H1 (cell line): Measurements from ENCODE around the gene CLCF1. TPM values are rescaled to one million over a fixed set of nuclear protein-coding genes. Genes with fewer than 3 reads are reported as not detected.

ENCODE experiments used
- CTCF ChIA-PET: fragments of 300-600 bp; sonication (Branson Sonifier 250); formaldehyde crosslinking; loops from one replicate; lab custom pipeline; 2021; ENCODE audit not compliant: partially characterized antibody; lab: Charles Lee
- POLR2A ChIA-PET: fragments of 300-600 bp; sonication (Branson Sonifier 250); formaldehyde crosslinking; loops from one replicate; lab custom pipeline; 2021; ENCODE audit warnings: inconsistent platforms; ENCODE audit not compliant: partially characterized antibody; lab: Charles Lee
- DNase-seq, 2 experiments: peaks; one replicate each; pipeline versions ENCODE4 v3.0.0 to v3.0.0-alpha.2; 2010 to 2022; ENCODE audit warnings: low spot score in 2 of 2, low read depth in 1 of 2, mixed read lengths in 1 of 2
- FAIRE-seq: peaks from 2 replicates; lab custom pipeline; 2011; peaks lifted over from hg19 to GRCh38; lab: Jason Lieb, UNC
- H2AFZ ChIP-seq: 2 replicates; pipeline ENCODE4 v1.8.1; 2012; ENCODE audit warnings: low read length, inconsistent platforms
- H2AK5ac ChIP-seq: 2 replicates; pipeline ENCODE4 v1.6.1; 2013; ENCODE audit warnings: low read depth, low read length
- H2BK120ac ChIP-seq: replicated peaks from 2 replicates; pipeline ENCODE3; 2013; ENCODE audit warnings: low read depth, low read length, inconsistent platforms
- H2BK12ac ChIP-seq: 2 replicates; pipeline ENCODE4 v1.6.1; 2013; ENCODE audit warnings: low read depth, low read length
- H2BK15ac ChIP-seq: 2 replicates; pipeline ENCODE4 v1.6.1; 2013; ENCODE audit warnings: low read length
- H2BK20ac ChIP-seq: 2 replicates; pipeline ENCODE4 v1.6.1; 2013; ENCODE audit warnings: low read length
- H2BK5ac ChIP-seq: 2 replicates; pipeline ENCODE4 v1.6.1; 2013; ENCODE audit warnings: low read depth, low read length
- H3K14ac ChIP-seq: 2 replicates; pipeline ENCODE4 v1.6.1; 2013; ENCODE audit warnings: inconsistent platforms; ENCODE audit not compliant: insufficient read length
- H3K18ac ChIP-seq: 2 replicates; pipeline ENCODE4 v1.6.1; 2013; ENCODE audit warnings: low read length; ENCODE audit errors: extremely low read depth
- H3K23ac ChIP-seq: 2 replicates; pipeline ENCODE4 v1.6.1; 2013; ENCODE audit warnings: inconsistent platforms; ENCODE audit not compliant: insufficient read length
- H3K23me2 ChIP-seq: 2 replicates; pipeline ENCODE4 v1.6.1; 2013; ENCODE audit warnings: low read depth, low read length
- H3K27ac ChIP-seq: 2 replicates; pipeline ENCODE4 v1.6.1; 2011; ENCODE audit warnings: low read depth, low read length, inconsistent platforms
- H3K27me3 ChIP-seq, 4 experiments: replicated peaks in 1 of 4; 1 replicate in 1 of 4; 2 replicates in 3 of 4; pipeline versions ENCODE4 v1.6.1 to v1.8.1; 2011 to 2013; ENCODE audit warnings: low read length in 3 of 4, mild to moderate bottlenecking in 3 of 4, inconsistent platforms in 2 of 4, mixed read lengths in 2 of 4, moderate library complexity in 1 of 4; ENCODE audit not compliant: control insufficient read depth in 3 of 4, insufficient read depth in 3 of 4; ENCODE audit errors: extremely low read depth in 1 of 4
- H3K36me3 ChIP-seq, 4 experiments: 2 replicates each; pipeline versions ENCODE4 v1.6.1 to v1.8.1; 2011 to 2013; ENCODE audit warnings: mild to moderate bottlenecking in 4 of 4, low read length in 3 of 4, moderate library complexity in 2 of 4, control low read depth in 1 of 4, inconsistent platforms in 1 of 4; ENCODE audit not compliant: insufficient read depth in 4 of 4, control insufficient read depth in 2 of 4
- H3K4ac ChIP-seq: replicated peaks from 2 replicates; pipeline ENCODE3; 2013; ENCODE audit warnings: low read length, low read depth, mixed read lengths, inconsistent platforms; ENCODE audit not compliant: insufficient read length
- H3K4me1 ChIP-seq, 4 experiments: replicated peaks in 1 of 4; 1 replicate in 1 of 4; 2 replicates in 3 of 4; pipeline versions ENCODE4 v1.6.1 to v1.8.1; 2011 to 2013; ENCODE audit warnings: low read length in 3 of 4, inconsistent platforms in 2 of 4, mixed read lengths in 1 of 4; ENCODE audit not compliant: insufficient read depth in 4 of 4, control insufficient read depth in 3 of 4
- H3K4me2 ChIP-seq, 2 experiments: 2 replicates each; pipeline versions ENCODE4 v1.6.1 to v1.8.1; 2011 to 2013; ENCODE audit warnings: low read depth in 2 of 2, low read length in 2 of 2, control low read depth in 1 of 2, inconsistent platforms in 1 of 2, mild to moderate bottlenecking in 1 of 2; ENCODE audit not compliant: insufficient read depth in 1 of 2
- H3K4me3 ChIP-seq, 4 experiments: fragments of 200-600, 300-600 bp in 1 of 4; sonication (generic), shearing (Covaris generic), sonication (Bioruptor Twin) in 1 of 4; 2 replicates each; pipeline versions ENCODE4 v1.5.1 to v1.8.1; 2011 to 2016; ENCODE audit warnings: low read length in 4 of 4, low read depth in 3 of 4, control low read depth in 2 of 4, inconsistent platforms in 2 of 4, mild to moderate bottlenecking in 2 of 4, mixed read lengths in 1 of 4, moderate library complexity in 1 of 4; ENCODE audit not compliant: insufficient read depth in 2 of 4; ENCODE audit errors: extremely low read depth in 1 of 4
- H3K56ac ChIP-seq: replicated peaks from 2 replicates; pipeline ENCODE3; 2013; ENCODE audit warnings: low read depth, mild to moderate bottlenecking, mixed read lengths, low read length, inconsistent platforms; ENCODE audit not compliant: insufficient read length
- H3K79me1 ChIP-seq: 2 replicates; pipeline ENCODE4 v1.6.1; 2013; ENCODE audit warnings: low read depth, low read length, control low read depth
- H3K79me2 ChIP-seq, 2 experiments: 2 replicates each; pipeline versions ENCODE4 v1.6.1 to v1.8.1; 2012 to 2013; ENCODE audit warnings: low read length in 2 of 2, mild to moderate bottlenecking in 2 of 2, inconsistent platforms in 1 of 2; ENCODE audit not compliant: insufficient read depth in 2 of 2, control insufficient read depth in 1 of 2
- H3K9ac ChIP-seq, 4 experiments: replicated peaks in 1 of 4; 1 replicate in 1 of 4; 2 replicates in 3 of 4; pipeline versions ENCODE4 v1.6.1 to v1.8.1; 2011 to 2013; ENCODE audit warnings: low read depth in 3 of 4, low read length in 3 of 4, control low read depth in 2 of 4, mild to moderate bottlenecking in 2 of 4, moderate library complexity in 2 of 4, inconsistent platforms in 1 of 4; ENCODE audit errors: extremely low read depth in 1 of 4
- H3K9me3 ChIP-seq, 2 experiments: 2 replicates each; pipeline versions ENCODE4 v1.6.1 to v1.8.1; 2012 to 2013; ENCODE audit warnings: mild to moderate bottlenecking in 2 of 2, moderate library complexity in 2 of 2, control low read depth in 1 of 2, inconsistent platforms in 1 of 2, low read depth in 1 of 2, low read length in 1 of 2, mixed read lengths in 1 of 2; ENCODE audit not compliant: insufficient read depth in 2 of 2
- H4K20me1 ChIP-seq, 2 experiments: replicated peaks in 1 of 2; 2 replicates each; pipeline versions ENCODE3 to v1.8.1; 2011 to 2013; ENCODE audit warnings: inconsistent platforms in 2 of 2, low read length in 2 of 2, mild to moderate bottlenecking in 1 of 2; ENCODE audit not compliant: insufficient read depth in 2 of 2, control insufficient read depth in 1 of 2
- H4K5ac ChIP-seq: 2 replicates; pipeline ENCODE4 v1.6.1; 2013; ENCODE audit warnings: low read length, low read depth, mixed read lengths, inconsistent platforms; ENCODE audit not compliant: insufficient read length
- H4K8ac ChIP-seq: 2 replicates; pipeline ENCODE4 v1.8.0; 2013; ENCODE audit warnings: mild to moderate bottlenecking, moderate library complexity, low read length, inconsistent platforms; ENCODE audit not compliant: insufficient read depth; ENCODE audit errors: extremely low read depth
- H4K91ac ChIP-seq: replicated peaks from 2 replicates; pipeline ENCODE3; 2013; ENCODE audit warnings: low read length, mixed read lengths, inconsistent platforms; ENCODE audit not compliant: insufficient read length
- ASH2L ChIP-seq: fragments of 200-600, 300-600 bp; sonication (generic); IDR thresholded peaks from one replicate; pipeline ENCODE4 v1.7.1; 2017; ENCODE audit warnings: low read length
- CBX8 ChIP-seq: fragments of 300-800, 300-1000 bp; sonication (generic); IDR thresholded peaks from 2 replicates; pipeline ENCODE4 v1.7.1; 2016; ENCODE audit warnings: low read depth, low read length, borderline replicate concordance
- CREB1 ChIP-seq: IDR thresholded peaks from 2 replicates; pipeline ENCODE4 v1.6.1; 2012; ENCODE audit warnings: inconsistent platforms
- CTBP2 ChIP-seq: IDR thresholded peaks from 2 replicates; pipeline ENCODE4 v1.7.0; 2011; ENCODE audit warnings: borderline replicate concordance, mild to moderate bottlenecking, moderate library complexity, mixed read lengths, low read length; ENCODE audit not compliant: insufficient read depth, insufficient read length
- WGBS, 2 experiments: shearing (Covaris generic) in 1 of 2; methylation state at CpG; one replicate each; pipeline versions ENCODE4 v1.1.6 to v1.1.7; 2013 to 2015; ENCODE audit warnings: low lambda C conversion rate in 2 of 2, mixed read lengths in 2 of 2, inconsistent platforms in 1 of 2, low coverage in 1 of 2, missing lambda C conversion rate in 1 of 2; ENCODE audit not compliant: insufficient replicate concordance in 2 of 2, insufficient coverage in 1 of 2, insufficient read length in 1 of 2; ENCODE audit errors: extremely low coverage in 1 of 2, missing lambda C conversion rate in 1 of 2; 5-methylcytosine and 5-hydroxymethylcytosine counted together
- polyA plus RNA-seq, 7 experiments: library from polyadenylated mRNA; depleted of rRNA in 3 of 7; stranded (reverse) in 5 of 7; unstranded in 2 of 7; fragments of >200 nt in 5 of 7; fragments of 200-250 nt in 2 of 7; gene quantifications; 1 replicate in 5 of 7; 2 replicates in 1 of 7; 4 replicates in 1 of 7; pipeline versions ENCODE4 v1.2.1 to v1.2.3, GENCODE V29; 2011 to 2013; ENCODE audit warnings: missing spikeins in 2 of 7, mixed read lengths in 2 of 7
- total RNA-seq: library from RNA; stranded (reverse); fragmentation: NEBNext Ultra II Directional; extraction: Animal tissue kit (Norgen Biotek cat#: 25700); gene quantifications from 2 replicates; pipeline ENCODE4 v1.2.1, GENCODE V29; 2021
- TF ChIP-seq, protein P1 (sequence below): IDR thresholded peaks from 2 replicates; pipeline ENCODE4 v1.6.1; 2011; ENCODE audit warnings: low read length, improper control_type of control experiment

CLCF1 gene
- total and polyA plus RNA-seq, 2 of the 8 experiments (the other 6 are each of a cell fraction or from before 2014, with no cell fraction given): 0.32 to 1.2 TPM

DNA sequence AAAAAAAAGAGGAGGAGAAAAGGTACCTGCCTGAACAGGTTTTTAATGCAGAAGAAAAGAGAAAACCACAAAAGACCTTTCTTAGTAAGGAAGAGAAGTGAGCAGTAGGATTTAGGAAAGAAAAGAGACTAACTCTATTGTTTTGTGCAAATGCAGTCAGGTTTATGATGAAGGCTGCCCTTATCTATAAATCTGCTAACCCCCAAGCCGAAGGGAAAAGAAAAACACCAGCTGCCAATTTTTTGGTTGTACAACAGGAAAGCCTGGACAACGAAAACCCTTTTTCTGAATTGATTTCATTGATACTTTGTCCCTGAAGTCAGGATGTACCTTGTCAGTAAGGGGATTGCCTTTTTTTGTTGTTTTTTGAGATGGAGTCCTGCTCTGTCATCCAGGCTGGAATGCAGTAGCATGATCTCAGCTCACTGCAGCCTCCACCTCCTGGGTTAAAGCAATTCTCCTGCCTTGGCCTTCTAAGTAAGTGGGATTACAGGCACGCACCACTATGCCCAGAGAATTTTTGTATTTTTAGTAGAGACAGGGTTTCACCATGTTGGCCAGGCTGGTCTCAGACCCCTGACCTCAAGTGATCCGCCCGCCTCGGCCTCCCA, 41.2 kb downstream of the CLCF1 start:
- H3K18ac ChIP-seq: no peak overlapping the region
- POLR2A ChIA-PET: no interaction called here

More for the DNA sequence above, 41.2 kb downstream of the CLCF1 start:
- H3K9ac ChIP-seq: no peak overlapping the region
- no peaks in the 10 kb centered on the region for H3K27me3 ChIP-seq
- H2BK12ac ChIP-seq: no peak overlapping the region
- no peak overlapping the region for H2BK120ac ChIP-seq
- H3K79me1 ChIP-seq: no peaks in the 10 kb centered on the region
- no peak overlapping the region for H2AK5ac ChIP-seq
- no peak overlapping the region for H4K5ac ChIP-seq
- WGBS, 2 experiments: 87% methylated on average over 6 of the region's 6 CpGs; no CpG with 5 or more reads in 1 of the 2 experiments
- no peak overlapping the region for H4K8ac ChIP-seq
- CTCF ChIA-PET: interaction anchor here (0.6 to 2.8 kb wide), 7 partner anchors 10 to 78 kb away, joined by 3 to 16 read pairs (median 3); no protein-coding TSS in a partner anchor
- no peak overlapping the region for H3K4ac ChIP-seq
- no peak for TF ChIP-seq CTBP2
- TF ChIP-seq CREB1: no peak
- no peak for TF ChIP-seq ASH2L
- TF ChIP-seq, protein P1, sequence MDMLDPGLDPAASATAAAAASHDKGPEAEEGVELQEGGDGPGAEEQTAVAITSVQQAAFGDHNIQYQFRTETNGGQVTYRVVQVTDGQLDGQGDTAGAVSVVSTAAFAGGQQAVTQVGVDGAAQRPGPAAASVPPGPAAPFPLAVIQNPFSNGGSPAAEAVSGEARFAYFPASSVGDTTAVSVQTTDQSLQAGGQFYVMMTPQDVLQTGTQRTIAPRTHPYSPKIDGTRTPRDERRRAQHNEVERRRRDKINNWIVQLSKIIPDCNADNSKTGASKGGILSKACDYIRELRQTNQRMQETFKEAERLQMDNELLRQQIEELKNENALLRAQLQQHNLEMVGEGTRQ: no peak
- TF ChIP-seq CBX8: no peak
- TF ChIP-seq, all 59 proteins: peak for 0
- H3K23me2 ChIP-seq: no peaks in the 10 kb centered on the region
- H2BK5ac ChIP-seq: no peak overlapping the region
- H4K91ac ChIP-seq: no peak overlapping the region
- H2AFZ ChIP-seq: no peak overlapping the region
- H3K23ac ChIP-seq: no peak overlapping the region
- H4K20me1 ChIP-seq: peaks cover 0 to 1% of the 10 kb centered on the region in 2 experiments
- H3K9me3 ChIP-seq: no peaks in the 10 kb centered on the region
- no peak overlapping the region for H3K27ac ChIP-seq
- no peak overlapping the region for H3K4me2 ChIP-seq
- DNase-seq (no peak), FAIRE-seq (no peak)
- H2BK15ac ChIP-seq: no peak overlapping the region
- no peaks in the 10 kb centered on the region for H3K4me1 ChIP-seq
- no peak overlapping the region for H3K56ac ChIP-seq
- H3K14ac ChIP-seq: no peak overlapping the region
- no peaks in the 10 kb centered on the region for H3K79me2 ChIP-seq
- H3K4me3 ChIP-seq: no peak overlapping the region
- no peak overlapping the region for H2BK20ac ChIP-seq
- H3K36me3 ChIP-seq: no peaks in the 10 kb centered on the region
